Vagina (tissue), 2 donors: ENCODE measurements around the gene TSPAN6.

Source experiments
- CTCF ChIP-seq, 3 experiments: fragments of 450-650 bp in 2 of 3; fragments of 200-600 bp in 1 of 3; sonication (generic) in 1 of 3; IDR thresholded peaks; one replicate each; pipeline ENCODE4 v1.5.1; 2017 to 2019; ENCODE audit warnings: antibody characterized with exemption in 3 of 3, mild to moderate bottlenecking in 2 of 3, moderate library complexity in 2 of 3
- POLR2AphosphoS5 ChIP-seq, 2 donors: sonication (generic); formaldehyde crosslinking; IDR thresholded peaks; one replicate each; pipeline ENCODE4 v1.9.0; 2017; ENCODE audit warnings: antibody characterized with exemption in 2 of 2, mild to moderate bottlenecking in 2 of 2, low read depth in 1 of 2; ENCODE audit not compliant: insufficient read depth in 1 of 2

DNA sequence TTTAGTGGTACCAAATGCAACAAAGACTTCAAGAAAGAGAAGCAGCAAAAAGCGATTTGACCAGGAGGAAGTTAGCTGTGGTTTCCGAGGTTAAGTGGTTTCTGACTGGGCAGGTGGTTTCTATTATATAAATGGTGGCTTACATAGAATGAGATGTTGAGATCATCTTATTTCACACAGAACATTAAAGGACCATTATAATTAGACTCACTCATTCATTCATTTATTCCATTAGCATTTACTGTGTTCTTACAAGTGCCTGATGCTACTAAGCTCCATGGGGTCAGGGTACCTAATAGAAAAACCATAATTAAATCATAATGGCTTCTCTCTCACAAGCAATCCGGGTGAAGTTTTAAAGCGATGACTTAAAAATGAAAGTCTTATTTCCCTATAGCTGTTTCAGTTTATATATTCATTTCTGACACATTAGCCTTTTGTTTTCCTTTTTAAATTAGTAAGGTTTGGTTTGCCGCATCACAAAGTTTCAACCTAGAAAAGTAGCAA, 10.6 kb downstream of the TSPAN6 start:
- TF ChIP-seq POLR2AphosphoS5 (IDR thresholded peaks at IDR 0.05; ENCODE audit: insufficient read depth in 1 of 2, low read depth in 1 of 2) (no peak), CTCF (IDR thresholded peaks at IDR 0.05) (no peak)
